GM18517 (cell line): ENCODE measurements around the gene AGPS.

Experiments used
- ATAC-seq: cut with Tn5 transposase; IDR thresholded peaks from one replicate; pipeline ENCODE4 v1.9.1; 2021; ENCODE audit warnings: mild to moderate bottlenecking, moderate library complexity; ENCODE audit not compliant: unreplicated experiment

AGPS gene

DNA sequence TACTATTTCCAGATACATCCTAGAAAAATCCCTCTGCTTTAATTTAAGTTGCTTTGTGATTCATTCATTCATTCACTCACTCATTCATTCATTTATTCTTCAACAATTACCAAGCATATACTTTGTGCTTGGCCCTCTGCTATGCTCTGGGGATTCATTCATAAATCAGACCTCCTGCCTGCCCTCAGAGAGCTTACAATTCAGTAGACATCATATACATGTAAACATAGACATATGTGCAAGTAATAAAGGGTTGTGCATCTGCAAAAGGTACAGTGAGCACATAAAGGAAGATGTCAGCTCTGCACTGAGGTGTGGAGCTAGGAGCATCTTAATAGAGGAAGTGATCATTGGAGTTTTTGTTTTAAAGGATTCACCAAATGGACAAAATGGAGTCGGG lies 189.4 kb downstream of the AGPS start:
- no peak for ATAC-seq

DNA sequence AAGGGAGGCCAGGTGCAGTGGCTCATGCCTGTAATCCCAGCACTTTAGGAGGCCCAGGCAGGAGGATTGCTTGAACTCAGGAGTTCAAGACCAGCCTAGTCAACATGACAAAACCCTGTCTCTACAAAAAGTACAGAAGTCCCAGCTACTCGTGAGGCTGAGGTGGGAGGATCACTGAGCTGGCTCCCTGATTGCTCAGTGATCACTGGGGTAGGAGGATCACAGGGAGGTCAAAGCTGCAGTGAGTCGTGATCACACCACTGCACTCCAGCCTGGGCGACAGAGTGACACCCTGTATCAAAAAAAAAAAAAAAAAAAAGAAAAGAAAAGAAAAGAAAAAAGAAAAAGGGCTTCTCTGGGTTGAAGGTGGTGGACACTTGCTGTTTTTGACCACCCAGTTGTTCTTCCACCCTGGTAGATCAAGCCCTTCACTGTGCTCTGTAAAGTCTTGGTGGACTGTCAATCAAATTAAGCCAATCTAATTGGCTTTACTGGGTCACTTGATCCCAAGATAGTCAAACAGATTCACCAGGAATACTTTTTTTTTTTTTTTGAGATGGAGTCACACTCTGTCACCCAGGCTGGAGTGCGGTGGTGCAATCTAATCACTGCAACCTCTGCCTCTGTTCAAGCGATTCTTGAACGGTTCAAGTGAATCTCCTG lies 191.6 kb downstream of the AGPS start:
- ATAC-seq, result no peak

DNA sequence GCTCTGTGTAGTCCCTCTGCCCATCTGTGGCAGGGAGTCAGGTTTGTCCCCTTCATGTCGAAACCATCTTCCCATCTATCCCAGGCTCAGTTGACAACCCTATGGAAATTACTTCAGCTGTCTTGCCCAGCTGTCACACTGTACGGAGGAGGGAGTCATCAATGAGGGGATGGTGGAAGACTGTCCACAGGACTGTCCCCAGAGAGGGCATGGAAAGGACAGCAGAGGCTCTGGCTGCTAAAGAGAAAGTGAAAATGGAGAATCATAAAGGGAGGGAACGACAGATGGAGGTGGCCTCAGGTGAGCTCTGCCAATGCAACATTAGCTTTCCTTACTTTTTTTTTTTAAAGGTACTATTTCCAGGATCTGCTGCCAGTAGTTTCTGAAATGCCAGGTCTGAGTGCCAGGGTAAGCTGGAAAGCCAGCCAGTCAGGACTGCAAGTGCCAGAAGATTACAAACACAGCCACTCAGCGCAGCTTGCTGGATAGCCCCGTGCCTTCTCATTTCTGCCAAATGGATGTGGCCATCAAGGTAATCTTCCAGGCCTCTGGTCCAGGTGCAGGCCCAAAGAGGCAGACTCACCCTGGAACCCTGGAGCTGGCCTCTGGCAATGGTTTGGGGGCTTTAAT lies 192.8 kb downstream of the AGPS start:
- ATAC-seq, result no peak

DNA sequence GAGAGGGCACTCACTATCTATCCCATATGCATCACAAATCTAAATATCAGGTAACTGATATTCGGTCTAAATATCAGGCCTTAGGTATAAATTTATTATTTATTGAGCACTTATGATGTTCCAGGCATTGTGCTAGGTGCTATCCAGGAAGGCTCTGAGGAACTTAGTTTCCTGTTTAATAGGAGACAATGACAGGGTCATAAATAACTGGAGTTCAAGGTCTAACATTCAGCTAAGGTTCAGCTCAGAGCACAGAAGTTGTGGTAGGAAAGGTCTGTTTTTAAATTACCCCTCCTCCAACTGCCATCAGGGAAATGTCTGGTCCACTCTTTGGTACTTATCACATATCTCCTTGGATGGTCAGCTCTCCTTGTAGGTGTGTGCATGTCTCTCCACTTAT lies 193.6 kb downstream of the AGPS start:
- ATAC-seq, result no peak

DNA sequence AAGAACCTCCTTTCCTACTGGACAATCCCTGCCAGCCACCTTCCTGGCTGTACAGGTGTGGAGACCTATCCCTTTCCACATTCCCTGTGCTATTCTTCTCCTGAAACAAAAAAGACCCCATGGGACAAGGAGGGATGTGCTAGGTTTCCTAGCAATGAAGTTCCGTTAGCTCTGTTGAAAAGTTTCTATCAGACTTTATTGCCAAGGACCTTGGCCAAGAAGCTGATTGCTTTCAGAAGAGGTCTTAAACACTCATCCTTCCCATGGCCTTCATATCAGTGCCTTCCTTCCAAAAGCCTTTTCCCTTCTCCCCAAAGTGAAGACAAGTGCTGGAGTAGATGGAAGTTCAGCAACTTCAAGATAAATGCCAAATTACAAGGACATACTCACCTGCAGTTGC lies 194.8 kb downstream of the AGPS start:
- no peak for ATAC-seq

DNA sequence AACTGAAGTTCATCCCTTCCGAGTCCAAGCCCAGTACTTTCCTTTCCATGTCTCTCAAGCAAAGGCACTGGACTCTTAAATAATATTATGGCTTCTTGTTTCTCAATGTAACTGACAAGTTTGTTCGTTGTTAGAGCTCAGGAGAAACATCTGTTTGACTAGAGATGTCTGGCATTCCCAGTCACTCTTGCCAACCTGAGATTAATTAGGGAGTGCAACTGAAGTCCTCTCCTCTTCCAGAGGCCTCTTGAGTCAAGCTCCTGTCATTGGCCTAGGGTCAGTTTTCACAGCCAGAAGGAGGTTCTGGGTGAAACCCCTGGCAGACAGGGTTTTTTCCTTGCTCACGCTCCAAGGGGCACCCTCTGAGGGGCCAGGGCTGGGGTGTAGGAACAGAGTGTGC lies 196.1 kb downstream of the AGPS start:
- no peak for ATAC-seq

DNA sequence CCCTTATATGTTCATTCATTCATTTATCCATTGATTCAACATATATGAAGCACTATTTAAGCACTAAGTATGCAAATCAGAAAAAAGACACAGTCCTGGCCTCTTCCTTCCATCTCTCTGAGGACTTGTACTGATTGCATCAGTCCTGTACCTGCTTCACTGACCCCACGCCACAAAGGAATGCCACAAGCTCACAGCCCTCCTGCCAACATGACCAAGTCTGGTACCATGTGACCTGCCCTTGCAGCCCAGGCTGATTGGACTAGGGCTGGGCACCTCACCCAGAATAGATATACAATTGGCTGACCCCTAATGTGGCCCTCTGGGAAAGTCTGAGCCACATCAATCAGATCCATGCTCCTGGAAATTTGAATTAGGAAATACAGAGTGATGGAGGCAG lies 196.6 kb downstream of the AGPS start:
- no peak for ATAC-seq

DNA sequence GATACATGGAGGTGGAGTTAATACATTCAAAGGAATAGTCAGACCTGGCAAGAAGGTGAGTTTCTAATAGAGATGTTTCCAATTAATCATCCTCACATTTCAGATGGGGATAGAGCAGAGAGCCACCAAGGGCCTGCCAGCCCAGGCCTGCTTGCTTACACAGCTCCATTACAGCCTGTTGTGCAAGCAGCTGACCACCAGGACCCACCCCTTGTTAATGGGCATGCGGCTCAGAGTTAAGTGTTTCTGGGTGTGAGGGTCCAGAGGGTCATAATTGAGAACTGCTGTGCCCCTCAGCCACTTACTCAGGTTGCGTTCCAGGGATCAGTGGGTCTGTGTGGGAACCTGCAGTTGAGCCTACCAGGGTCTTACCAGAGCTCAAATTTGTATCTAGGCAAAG lies 199.8 kb downstream of the AGPS start:
- no peak for ATAC-seq

DNA sequence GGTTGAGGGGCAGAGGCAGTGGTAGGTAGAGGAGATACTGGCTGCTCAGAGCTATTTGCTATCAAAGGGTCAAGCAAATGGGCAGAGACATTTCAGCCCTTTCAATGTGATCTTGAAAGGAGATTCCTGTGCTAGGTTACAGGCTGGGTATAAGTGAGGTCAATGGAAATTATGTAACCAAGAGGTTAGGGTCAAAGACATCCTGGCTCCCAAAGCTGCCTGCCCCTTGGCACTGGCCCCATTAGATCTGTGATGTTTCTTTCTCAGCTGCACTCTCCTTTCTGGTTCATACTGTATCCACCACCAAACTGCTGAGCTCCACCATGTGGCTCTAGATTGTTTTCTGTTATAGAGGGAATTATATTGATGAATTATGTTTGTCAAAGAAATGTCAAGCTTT lies 200.4 kb downstream of the AGPS start:
- ATAC-seq, result no peak

DNA sequence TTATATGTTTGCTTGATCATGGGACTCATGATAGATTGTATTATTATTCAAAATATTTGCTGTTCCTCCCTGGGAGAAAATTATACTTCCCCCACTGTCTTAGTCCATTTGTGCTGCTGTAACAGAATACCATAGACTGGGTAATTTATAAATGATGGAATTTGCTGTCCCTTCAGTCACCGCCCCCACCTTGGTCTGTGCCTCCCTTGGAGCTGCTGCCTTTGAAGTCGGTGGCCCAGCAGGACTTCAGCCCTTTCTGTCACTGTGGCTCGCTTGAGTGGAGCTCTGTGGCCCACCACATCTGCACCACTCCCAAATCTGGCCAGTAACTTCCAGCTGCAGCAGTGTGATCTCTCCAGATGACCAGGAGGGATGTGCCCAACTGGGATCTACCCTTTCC lies 200.8 kb downstream of the AGPS start:
- no peak for ATAC-seq
